Measurements from ENCODE around the gene PPP1R12B. TPM values are rescaled to one million over a fixed set of nuclear protein-coding genes. Genes with fewer than 3 reads are reported as not detected.
"Not testable (repeated sequence)": the region's sequence is repeated elsewhere in the genome, so short reads cannot be mapped to it uniquely, and the experiment has no call there.

Gene PPP1R12B
- total RNA-seq, 1 donor from 2014 or later, result 79.0 TPM

- not testable (repeated sequence) for DNase-seq (ENCODE audit: low spot score)
These were observed 179.7 kb downstream of the PPP1R12B start for GRCh38 chr1:202528096-202528722.

DNA sequence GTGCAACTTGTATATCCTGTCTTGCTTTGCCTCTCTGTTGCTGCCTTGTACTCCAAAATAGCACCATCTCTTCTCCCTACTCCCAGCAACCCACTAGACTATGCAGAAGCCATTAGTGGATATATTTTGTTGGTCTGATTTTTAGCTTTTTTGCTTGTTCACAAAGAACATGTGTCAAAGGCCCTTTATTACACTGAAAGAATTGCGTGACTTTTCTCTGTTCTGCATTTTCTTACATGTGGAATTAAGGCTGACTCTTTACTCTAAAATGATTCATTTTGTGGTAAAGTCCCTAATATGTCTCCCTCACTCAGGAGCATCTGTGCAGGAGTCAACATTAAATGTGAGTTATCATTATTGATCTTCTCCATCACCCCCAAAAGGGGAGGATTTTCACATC lies 182.2 kb downstream of the PPP1R12B start:
- DNase-seq (ENCODE audit: low spot score), result not testable (repeated sequence)

DNA sequence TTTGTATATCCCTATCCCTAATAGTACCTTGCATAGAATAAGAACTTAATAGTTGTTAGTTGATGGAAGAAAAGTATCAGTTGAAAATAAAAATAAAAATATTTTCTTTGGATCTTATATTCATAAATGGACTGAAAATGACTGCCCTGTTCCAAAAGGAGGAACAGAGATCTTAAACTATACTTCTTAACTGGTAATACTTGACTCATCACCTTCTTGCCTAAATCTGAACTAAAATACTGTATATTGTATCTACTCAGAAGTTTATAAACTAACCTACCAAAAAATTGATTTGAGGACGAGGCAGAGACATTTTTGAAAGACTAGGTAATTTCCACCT lies 182.9 kb downstream of the PPP1R12B start:
- no peak for DNase-seq (ENCODE audit: low spot score)

- DNase-seq (ENCODE audit: low spot score), result not testable (repeated sequence)
These were observed 183.5 kb downstream of the PPP1R12B start for GRCh38 chr1:202531812-202532616.

GRCh38 chr1:202539166-202539574 lies 190.7 kb downstream of the PPP1R12B start:
- not testable (repeated sequence) for DNase-seq (ENCODE audit: low spot score)

GRCh38 chr1:202539583-202539982 lies 191.1 kb downstream of the PPP1R12B start:
- not testable (repeated sequence) for DNase-seq (ENCODE audit: low spot score)

- no peak for DNase-seq (ENCODE audit: low spot score)
These were observed 191.5 kb downstream of the PPP1R12B start for GRCh38 chr1:202540014-202540413.

GRCh38 chr1:202540448-202540847 lies 191.9 kb downstream of the PPP1R12B start:
- DNase-seq (ENCODE audit: low spot score), result no peak

- not testable (repeated sequence) for DNase-seq (ENCODE audit: low spot score)
These were observed 192.4 kb downstream of the PPP1R12B start for GRCh38 chr1:202540858-202541257.

- DNase-seq (ENCODE audit: low spot score), result not testable (repeated sequence)
These were observed 193.9 kb downstream of the PPP1R12B start for GRCh38 chr1:202542415-202542814.

GRCh38 chr1:202543537-202543936 lies 195.0 kb downstream of the PPP1R12B start:
- not testable (repeated sequence) for DNase-seq (ENCODE audit: low spot score)

GRCh38 chr1:202544766-202545449 lies 196.4 kb downstream of the PPP1R12B start:
- DNase-seq (ENCODE audit: low spot score), result not testable (repeated sequence)

DNA sequence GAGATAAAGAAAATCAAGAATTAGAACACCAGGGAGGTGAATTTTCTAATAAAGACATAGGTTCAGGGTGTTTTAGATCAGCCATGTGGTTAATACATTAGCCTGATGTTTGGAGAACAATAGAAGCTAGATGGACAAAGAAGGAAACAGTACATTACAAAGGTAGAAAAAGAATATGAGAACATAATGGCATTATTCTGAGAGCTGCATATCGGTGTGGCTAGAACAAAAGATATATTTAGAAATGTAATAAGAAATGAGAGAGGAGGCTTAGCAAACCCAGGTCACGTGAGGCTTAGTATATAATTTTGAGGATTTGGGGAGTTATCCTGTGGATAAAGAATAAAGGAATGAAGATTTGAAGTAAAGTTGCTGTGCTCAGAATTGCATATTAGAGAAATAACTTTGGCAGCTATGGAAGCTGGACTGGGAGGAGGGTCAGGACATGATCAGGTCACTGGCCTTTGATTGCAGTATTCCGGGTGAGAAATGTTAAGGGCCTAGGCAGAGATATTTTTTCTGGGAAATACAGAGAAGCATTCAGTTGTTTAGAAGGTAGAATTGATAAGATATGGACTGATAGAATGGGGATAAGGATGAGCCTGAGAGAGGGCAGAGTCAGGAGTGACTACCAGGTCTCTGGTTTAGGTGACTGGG lies 197.3 kb downstream of the PPP1R12B start:
- DNase-seq (ENCODE audit: low spot score), result not testable (repeated sequence)

DNA sequence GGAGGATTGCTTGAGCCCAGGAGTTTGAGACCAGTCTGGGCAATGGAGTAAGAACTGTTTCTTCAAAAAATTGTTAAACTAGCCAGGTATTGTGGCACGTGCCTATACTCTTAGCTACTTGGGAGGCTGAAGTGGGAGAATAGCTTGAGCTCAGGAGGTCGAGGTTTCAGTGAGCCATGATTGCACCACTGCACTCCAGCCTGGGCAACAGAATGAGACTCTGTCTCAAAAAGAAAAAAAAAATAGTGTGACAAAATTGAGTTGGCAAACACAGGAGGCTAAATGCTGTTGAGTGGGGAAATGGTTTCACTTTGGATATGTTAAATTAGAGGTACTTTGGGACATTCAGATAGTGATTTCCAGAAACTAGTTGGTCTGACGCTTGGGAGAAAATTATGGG lies 197.9 kb downstream of the PPP1R12B start:
- DNase-seq (ENCODE audit: low spot score), result not testable (repeated sequence)

DNA sequence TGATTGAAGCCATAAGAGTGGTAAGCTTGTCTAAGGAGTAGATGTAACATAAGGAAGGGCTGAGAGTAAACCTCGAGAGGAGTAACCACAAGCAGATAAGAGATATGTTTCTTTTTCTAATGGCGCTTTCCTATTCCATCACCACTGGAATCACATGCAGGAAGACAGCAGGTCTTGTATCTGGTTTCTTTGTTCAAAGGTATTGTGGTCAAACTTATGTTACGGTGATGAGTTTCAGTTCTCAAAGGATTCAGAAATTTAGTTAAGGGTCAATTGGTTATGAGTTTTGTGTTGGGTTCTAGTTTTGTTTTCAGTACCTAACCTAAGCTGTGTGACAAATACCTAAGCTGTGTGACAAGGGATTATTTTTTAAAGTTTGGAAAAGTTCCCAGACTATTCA lies 198.3 kb downstream of the PPP1R12B start:
- not testable (repeated sequence) for DNase-seq (ENCODE audit: low spot score)

DNA sequence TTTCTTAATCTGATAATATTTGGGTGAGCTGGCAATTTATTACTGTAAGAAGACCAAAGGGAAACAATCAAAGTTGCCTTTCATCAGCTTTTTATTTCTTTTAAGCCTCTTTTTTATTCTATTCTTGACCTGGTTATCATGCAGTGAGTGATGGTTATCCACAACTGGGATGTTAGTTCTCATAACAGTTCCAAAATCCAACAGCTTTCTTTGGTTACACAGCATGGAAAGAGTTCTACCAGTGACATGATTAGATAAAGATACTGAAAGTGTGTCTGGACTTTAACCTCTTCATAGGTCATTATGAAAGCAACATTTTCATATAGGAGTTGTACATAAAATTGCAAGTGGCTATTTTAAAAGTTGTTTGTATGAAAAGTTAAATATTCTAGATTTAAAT lies 198.7 kb downstream of the PPP1R12B start:
- no peak for DNase-seq (ENCODE audit: low spot score)

- not testable (repeated sequence) for DNase-seq (ENCODE audit: low spot score)
These were observed 201.6 kb downstream of the PPP1R12B start for GRCh38 chr1:202550088-202550487.

DNA sequence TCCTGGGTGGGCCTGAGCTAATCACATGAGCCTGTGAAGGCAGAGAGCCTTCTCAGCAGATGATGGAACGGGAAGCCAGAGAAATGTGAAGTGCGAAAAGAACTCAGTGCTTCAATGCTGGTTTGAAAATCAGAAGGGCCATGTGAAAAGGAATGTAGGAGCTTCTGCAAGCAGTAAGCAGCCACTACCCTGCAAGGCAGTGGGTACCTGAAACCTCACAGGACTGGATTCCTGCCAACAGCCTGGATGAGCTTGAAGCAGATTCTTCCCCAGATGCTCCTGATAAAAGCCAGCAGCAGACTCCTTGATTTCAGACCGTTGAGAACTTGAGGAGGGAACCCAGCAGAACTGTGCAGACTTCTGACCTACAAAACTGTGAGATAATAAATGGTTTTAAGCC lies 203.2 kb downstream of the PPP1R12B start:
- DNase-seq (ENCODE audit: low spot score), result no peak

DNA sequence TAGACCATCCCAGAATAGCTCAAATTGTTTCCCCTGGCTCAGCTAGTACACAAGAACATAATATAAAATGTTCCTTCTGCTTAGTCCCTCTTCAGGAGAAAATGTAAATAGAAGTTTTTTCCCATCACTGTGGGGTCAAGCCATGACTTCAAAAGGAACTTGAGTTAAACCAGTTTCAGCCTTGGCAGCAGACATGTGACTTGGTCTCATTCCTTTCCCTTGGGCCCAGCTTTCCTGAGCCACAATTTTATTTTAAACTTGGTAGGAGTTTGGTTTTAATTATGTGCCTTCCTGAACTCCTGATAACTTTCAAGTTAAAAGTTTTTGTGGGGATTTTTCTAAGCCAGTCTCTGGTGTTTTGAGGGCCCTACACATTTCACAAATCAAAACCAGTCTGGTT lies 204.1 kb downstream of the PPP1R12B start:
- not testable (repeated sequence) for DNase-seq (ENCODE audit: low spot score)

- DNase-seq (ENCODE audit: low spot score), result not testable (repeated sequence)
These were observed 204.6 kb downstream of the PPP1R12B start for GRCh38 chr1:202553078-202553477.

DNA sequence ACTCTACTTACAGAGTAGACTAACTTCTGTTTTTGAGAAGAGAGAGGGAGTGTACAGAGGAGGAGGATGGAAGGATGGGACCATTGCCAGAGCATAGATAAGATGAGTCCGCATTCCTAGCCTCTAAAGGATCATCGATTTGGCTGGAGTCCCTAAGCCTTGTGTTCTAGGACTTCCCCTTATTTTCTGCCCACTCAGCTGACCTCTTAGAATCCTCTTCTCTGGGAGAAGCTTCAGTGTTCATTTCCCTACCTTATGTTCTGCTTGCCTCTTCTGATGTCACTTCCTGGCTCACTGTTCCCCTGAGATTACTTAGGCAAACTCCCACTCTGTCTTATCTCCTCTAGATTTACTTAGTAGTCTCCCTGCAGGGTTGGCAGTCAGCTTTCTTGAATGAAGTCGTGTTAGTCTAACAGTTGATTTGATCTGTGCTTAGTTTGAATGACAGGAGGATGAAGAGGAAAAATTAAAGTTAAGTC lies 205.1 kb downstream of the PPP1R12B start:
- no peak for DNase-seq (ENCODE audit: low spot score)
